ENCODE measurements around the gene PDIA4. TPM values are rescaled to one million over a fixed set of nuclear protein-coding genes. Genes with fewer than 3 reads are reported as not detected.

The PDIA4 gene
- total and polyA plus RNA-seq, 2 of the 8 experiments (the other 6 are each of a cell fraction or from before 2014, with no cell fraction given) = 119 to 303 TPM

DNA sequence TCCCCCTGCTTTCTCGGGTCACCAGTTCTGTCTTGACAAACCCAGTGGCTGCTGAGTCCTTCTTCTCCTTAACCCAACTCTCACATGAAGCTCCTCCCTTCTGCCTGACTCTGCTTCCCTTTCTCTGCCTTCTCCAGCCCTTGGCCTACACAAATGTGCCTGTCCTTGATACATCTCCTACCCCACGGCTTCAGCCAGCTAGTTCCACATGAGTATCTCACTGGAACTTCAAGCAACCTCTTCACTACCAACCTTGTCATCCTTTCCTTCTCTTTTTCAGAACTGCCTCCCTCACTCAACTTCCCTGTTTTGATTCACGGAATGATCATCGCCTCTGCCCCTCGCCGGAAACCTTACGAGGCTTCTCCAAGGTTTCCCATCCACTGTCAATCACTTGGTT lies 55.9 kb downstream of the PDIA4 start:
- no peak for FAIRE-seq
- Histone ChIP-seq H2AK5ac (ENCODE audit: low read depth, low read length) (no peak overlapping the region), H3K27ac (ENCODE audit: low read depth, low read length) (no peak overlapping the region), H2BK12ac (ENCODE audit: low read depth, low read length) (no peak overlapping the region), H2BK15ac (ENCODE audit: low read length) (no peak overlapping the region), H3K4ac (replicated peaks; ENCODE audit: insufficient read length, low read depth, low read length) (no peak overlapping the region), H3K79me1 (ENCODE audit: low read depth, low read length) (no peaks in the 10 kb centered on the region), H3K9ac (replicated peaks in 1 of 4; ENCODE audit: extremely low read depth in 1 of 4, low read depth in 3 of 4, low read length in 3 of 4) (no peak overlapping the region), H3K4me3 (ENCODE audit: extremely low read depth in 1 of 4, insufficient read depth in 2 of 4, low read depth in 3 of 4, low read length in 4 of 4) (no peak overlapping the region), H2BK120ac (replicated peaks; ENCODE audit: low read depth, low read length) (no peak overlapping the region), H4K20me1 (replicated peaks in 1 of 2; ENCODE audit: control insufficient read depth in 1 of 2, insufficient read depth in 2 of 2, low read length in 2 of 2) (peaks cover 0 to 1% of the 10 kb centered on the region in 2 experiments), H3K79me2 (ENCODE audit: control insufficient read depth in 1 of 2, insufficient read depth in 2 of 2, low read length in 2 of 2) (no peaks in the 10 kb centered on the region), H3K23ac (ENCODE audit: insufficient read length) (no peak overlapping the region), H3K14ac (ENCODE audit: insufficient read length) (no peak overlapping the region), H3K4me1 (replicated peaks in 1 of 4; ENCODE audit: control insufficient read depth in 3 of 4, insufficient read depth in 4 of 4, low read length in 3 of 4) (peaks cover 4 to 8% (median 6%) of the 10 kb centered on the region in 4 experiments; a peak in 6 of 7 replicates), H2AFZ (ENCODE audit: low read length) (0 out of 2 replicates have a peak overlapping the region, but pooled peaks have one; percentile 40), H4K8ac (ENCODE audit: extremely low read depth, insufficient read depth, low read length) (no peak overlapping the region), H3K9me3 (ENCODE audit: insufficient read depth in 2 of 2, low read depth in 1 of 2, low read length in 1 of 2) (no peaks in the 10 kb centered on the region), H4K5ac (ENCODE audit: insufficient read length, low read depth, low read length) (no peak overlapping the region), H2BK5ac (ENCODE audit: low read depth, low read length) (no peak overlapping the region), H3K4me2 (ENCODE audit: insufficient read depth in 1 of 2, low read depth in 2 of 2, low read length in 2 of 2) (no peak overlapping the region), H2BK20ac (ENCODE audit: low read length) (no peak overlapping the region), H3K23me2 (ENCODE audit: low read depth, low read length) (no peaks in the 10 kb centered on the region), H3K27me3 (replicated peaks in 1 of 4; ENCODE audit: control insufficient read depth in 3 of 4, extremely low read depth in 1 of 4, insufficient read depth in 3 of 4, low read length in 3 of 4) (0 out of 7 replicates have a peak, but pooled peaks cover 0 to 1% (median 0%) of the 10 kb centered on the region in 4 experiments), H4K91ac (replicated peaks; ENCODE audit: insufficient read length, low read length) (no peak overlapping the region), H3K18ac (ENCODE audit: extremely low read depth, low read length) (no peak overlapping the region), H3K36me3 (ENCODE audit: control insufficient read depth in 2 of 4, insufficient read depth in 4 of 4, low read length in 3 of 4) (no peaks in the 10 kb centered on the region), H3K56ac (replicated peaks; ENCODE audit: insufficient read length, low read depth, low read length) (no peak overlapping the region)
- POLR2A ChIA-PET (ENCODE audit: partially characterized antibody) = no interaction called here
- 90% methylated on average over 7 of the region's 7 CpGs; no CpG with 5 or more reads in 1 of the 2 experiments for WGBS, 2 experiments (ENCODE audit: extremely low coverage in 1 of 2, insufficient coverage in 1 of 2, insufficient read length in 1 of 2, insufficient replicate concordance in 2 of 2, low coverage in 1 of 2, low lambda C conversion rate in 2 of 2, missing lambda C conversion rate in 1 of 2)
- CTCF ChIA-PET (ENCODE audit: partially characterized antibody) = interaction anchor here (0.8 to 1.4 kb wide), 2 partner anchors 11 to 30 kb away, joined by 3 read pairs; no protein-coding TSS in a partner anchor
- no peak for DNase-seq (ENCODE audit: low read depth in 1 of 2, low spot score in 2 of 2)
- TF ChIP-seq, protein P1, sequence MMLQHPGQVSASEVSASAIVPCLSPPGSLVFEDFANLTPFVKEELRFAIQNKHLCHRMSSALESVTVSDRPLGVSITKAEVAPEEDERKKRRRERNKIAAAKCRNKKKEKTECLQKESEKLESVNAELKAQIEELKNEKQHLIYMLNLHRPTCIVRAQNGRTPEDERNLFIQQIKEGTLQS (IDR thresholded peaks at IDR 0.05; ENCODE audit: insufficient read depth, low read depth, low read length) = no peak
- TF ChIP-seq JUND (IDR thresholded peaks at IDR 0.05; ENCODE audit: low read length) = no peak
- TF ChIP-seq MAFK (IDR thresholded peaks at IDR 0.05; ENCODE audit: low read depth, low read length) = no peak
- TF ChIP-seq TBP (IDR thresholded peaks at IDR 0.05; ENCODE audit: low read depth, low read length) = no peak
- no peak for TF ChIP-seq ASH2L (IDR thresholded peaks at IDR 0.05; ENCODE audit: low read length)
- no peak for TF ChIP-seq FOSL1 (IDR thresholded peaks at IDR 0.05; ENCODE audit: insufficient read depth, low read depth, low read length)
- no peak for TF ChIP-seq POU5F1 (IDR thresholded peaks at IDR 0.05; ENCODE audit: low read depth, low read length)
- no peak for TF ChIP-seq PHF8 (conservative IDR thresholded peaks at IDR 0.05; ENCODE audit: low read depth, low read length)
- no peak for TF ChIP-seq HDAC6 (IDR thresholded peaks at IDR 0.05; ENCODE audit: low read depth, low read length)
- TF ChIP-seq TCF12 (IDR thresholded peaks at IDR 0.05; ENCODE audit: low read depth, low read length) = no peak
- no peak for TF ChIP-seq KDM1A (IDR thresholded peaks at IDR 0.05; ENCODE audit: borderline replicate concordance, low read length)
- no peak for TF ChIP-seq CHD1 (IDR thresholded peaks at IDR 0.05; ENCODE audit: low read depth, low read length)
- no peak for TF ChIP-seq CEBPB (IDR thresholded peaks at IDR 0.05; ENCODE audit: low read depth, low read length)
